A549 (cell line): ENCODE results near the gene FBH1. TPM values are rescaled to one million over a fixed set of nuclear protein-coding genes. Genes with fewer than 3 reads are reported as not detected.

ENCODE experiments used
- polyA plus RNA-seq, 4 experiments: library from polyadenylated mRNA; depleted of rRNA in 3 of 4; stranded (reverse); fragments of >200 nt; fragmentation: RNase III in 1 of 4; extraction: RNeasy Plus Mini Kit Qiagen cat#74134 plus additional on column Dnase treatment in 1 of 4; gene quantifications; 2 replicates in 3 of 4; 3 replicates in 1 of 4; pipeline ENCODE4 v1.2.3, GENCODE V29; 2011 to 2017

The FBH1 gene
- polyA plus RNA-seq, 2 of the 4 experiments (the other 2 are of a cell fraction) = 43.9 to 56.5 TPM

Other genes starting within 250 kb of the FBH1 start
- gene ASB13, start 223.6 kb upstream of the FBH1 start, polyA plus RNA-seq (2011; rRNA removed) = 12.9 and 14.7 TPM in 2 replicates
- 9.0 to 10.9 TPM (median 10.5 TPM) in 3 replicates for gene ASB13, start 223.6 kb upstream of the FBH1 start, polyA plus RNA-seq (2017; fragmentation: RNase III; extraction: RNeasy Plus Mini Kit Qiagen cat#74134 plus additional on column Dnase treatment)
- gene TASOR2, start 205.4 kb upstream of the FBH1 start, polyA plus RNA-seq (2011; rRNA removed) = 79.4 and 96.7 TPM in 2 replicates
- gene TASOR2, start 205.4 kb upstream of the FBH1 start, polyA plus RNA-seq (2017; fragmentation: RNase III; extraction: RNeasy Plus Mini Kit Qiagen cat#74134 plus additional on column Dnase treatment) = 26.7 to 32.7 TPM (median 27.0 TPM) in 3 replicates
- 229 and 278 TPM in 2 replicates for gene GDI2, start 76.8 kb upstream of the FBH1 start, polyA plus RNA-seq (2011; rRNA removed)
- 289 to 317 TPM (median 304 TPM) in 3 replicates for gene GDI2, start 76.8 kb upstream of the FBH1 start, polyA plus RNA-seq (2017; fragmentation: RNase III; extraction: RNeasy Plus Mini Kit Qiagen cat#74134 plus additional on column Dnase treatment)
- gene ANKRD16, start 350 bp upstream of the FBH1 start, polyA plus RNA-seq (2011; rRNA removed) = 8.9 and 13.1 TPM in 2 replicates
- gene ANKRD16, start 350 bp upstream of the FBH1 start, polyA plus RNA-seq (2017; fragmentation: RNase III; extraction: RNeasy Plus Mini Kit Qiagen cat#74134 plus additional on column Dnase treatment) = 7.3 to 7.8 TPM (median 7.5 TPM) in 3 replicates
- gene IL15RA, start 87.3 kb downstream of the FBH1 start, polyA plus RNA-seq (2011; rRNA removed) = 0.83 and 0.91 TPM in 2 replicates
- 0.46 to 0.72 TPM (median 0.58 TPM) in 3 replicates for gene IL15RA, start 87.3 kb downstream of the FBH1 start, polyA plus RNA-seq (2017; fragmentation: RNase III; extraction: RNeasy Plus Mini Kit Qiagen cat#74134 plus additional on column Dnase treatment)
- not detected in 2 replicates for gene IL2RA, start 172.1 kb downstream of the FBH1 start, polyA plus RNA-seq (2011; rRNA removed)
- gene IL2RA, start 172.1 kb downstream of the FBH1 start, polyA plus RNA-seq (2017; fragmentation: RNase III; extraction: RNeasy Plus Mini Kit Qiagen cat#74134 plus additional on column Dnase treatment) = not detected in 3 replicates
- gene RBM17, start 198.8 kb downstream of the FBH1 start, polyA plus RNA-seq (2011; rRNA removed) = 68.0 and 75.2 TPM in 2 replicates
- gene RBM17, start 198.8 kb downstream of the FBH1 start, polyA plus RNA-seq (2017; fragmentation: RNase III; extraction: RNeasy Plus Mini Kit Qiagen cat#74134 plus additional on column Dnase treatment) = 121 to 131 TPM (median 124 TPM) in 3 replicates